Activated CD4-positive, alpha-beta memory T cell treated with anti-CD3 and anti-CD28 coated beads for 36 hours (primary cell): ENCODE results near the gene CCDC18. TPM values are rescaled to one million over a fixed set of nuclear protein-coding genes. Genes with fewer than 3 reads are reported as not detected.

ENCODE experiments used
- CTCF ChIA-PET: fragments of 350-600 bp; sonication (Branson Sonifier 250); formaldehyde crosslinking; loops from one replicate; lab custom pipeline; 2021; ENCODE audit warnings: antibody characterized with exemption, inconsistent platforms; lab: Charles Lee
- POLR2A ChIA-PET: fragments of 350-600 bp; sonication (Branson Sonifier 250); formaldehyde crosslinking; loops from one replicate; lab custom pipeline; 2021; ENCODE audit warnings: antibody characterized with exemption; lab: Charles Lee
- DNase-seq: peaks from one replicate; pipeline ENCODE4 v3.0.0-alpha.2; 2020
- H3K27ac Mint-ChIP-seq: one replicate; pipeline ENCODE4 v1.8.0; 2021; ENCODE audit warnings: mixed read lengths
- H3K27me3 Mint-ChIP-seq: one replicate; pipeline ENCODE4 v1.8.0; 2021; ENCODE audit warnings: mixed read lengths
- H3K36me3 Mint-ChIP-seq: one replicate; pipeline ENCODE4 v1.8.0; 2021; ENCODE audit warnings: mixed read lengths
- H3K4me1 Mint-ChIP-seq: one replicate; pipeline ENCODE4 v1.8.0; 2021; ENCODE audit warnings: low read depth, mixed read lengths
- H3K4me3 Mint-ChIP-seq: one replicate; pipeline ENCODE4 v1.8.0; 2021; ENCODE audit warnings: mild to moderate bottlenecking, mixed read lengths
- H3K9me3 Mint-ChIP-seq: one replicate; pipeline ENCODE4 v1.8.0; 2021; ENCODE audit warnings: mixed read lengths
- intact Hi-C: fragments of 100-400 bp; cut with micrococcal nuclease; formaldehyde crosslinking; loops from one replicate; pipeline ENCODE4 v1.15.1; 2023
- total RNA-seq, 2 experiments: library from RNA; stranded (reverse); gene quantifications; one replicate each; pipeline ENCODE4 v1.2.3, GENCODE V29; 2021

The CCDC18 gene
- total RNA-seq, 2 experiments from 2014 or later: 23.6 to 24.2 TPM

GRCh38 chr1:93283496-93283895, 103.0 kb downstream of the CCDC18 start:
- intact Hi-C loops: no loop called here
- Mint-ChIP-seq H3K4me3 (no peak overlapping the region), H3K9me3 (peaks cover 6% of the 10 kb centered on the region), H3K36me3 (peaks cover 36% of the 10 kb centered on the region), H3K4me1 (no peaks in the 10 kb centered on the region), H3K27me3 (no peaks in the 10 kb centered on the region), H3K27ac (no peak overlapping the region)
- no peak for DNase-seq
- ChIA-PET CTCF (interaction anchor here (0.9 to 1.0 kb wide), 2 partner anchors 21 kb away, joined by 3 to 6 read pairs; no protein-coding TSS in a partner anchor), POLR2A (no interaction called here)

GRCh38 chr1:93288558-93288957, 108.0 kb downstream of the CCDC18 start:
- peaks cover 3% of the 10 kb centered on the region for H3K9me3 Mint-ChIP-seq
- H3K4me3 Mint-ChIP-seq: no peak overlapping the region
- H3K4me1 Mint-ChIP-seq: no peaks in the 10 kb centered on the region
- DNase-seq: no peak
- CTCF ChIA-PET: no interaction called here
- intact Hi-C loops: no loop called here
- H3K27ac Mint-ChIP-seq: no peak overlapping the region
- H3K36me3 Mint-ChIP-seq: peaks cover 49% of the 10 kb centered on the region
- H3K27me3 Mint-ChIP-seq: no peaks in the 10 kb centered on the region
- POLR2A ChIA-PET: no interaction called here

GRCh38 chr1:93296555-93297154, 116.1 kb downstream of the CCDC18 start:
- H3K27me3 Mint-ChIP-seq: no peaks in the 10 kb centered on the region
- DNase-seq: no peak
- POLR2A ChIA-PET: no interaction called here
- H3K9me3 Mint-ChIP-seq: no peaks in the 10 kb centered on the region
- CTCF ChIA-PET: no interaction called here
- H3K27ac Mint-ChIP-seq: no peak overlapping the region
- H3K4me1 Mint-ChIP-seq: no peaks in the 10 kb centered on the region
- H3K36me3 Mint-ChIP-seq: peaks cover 12% of the 10 kb centered on the region
- intact Hi-C loops: no loop called here
- H3K4me3 Mint-ChIP-seq: no peak overlapping the region

GRCh38 chr1:93301131-93301530, 120.6 kb downstream of the CCDC18 start:
- H3K36me3 Mint-ChIP-seq: peaks cover 3% of the 10 kb centered on the region
- H3K27me3 Mint-ChIP-seq: no peaks in the 10 kb centered on the region
- POLR2A ChIA-PET: no interaction called here
- no peak overlapping the region for H3K4me3 Mint-ChIP-seq
- intact Hi-C loops: loop anchor here (5.0 kb wide), 1 partner anchor 136 kb away; no protein-coding TSS in a partner anchor
- H3K27ac Mint-ChIP-seq: no peak overlapping the region
- H3K9me3 Mint-ChIP-seq: no peaks in the 10 kb centered on the region
- no peaks in the 10 kb centered on the region for H3K4me1 Mint-ChIP-seq
- DNase-seq: no peak
- CTCF ChIA-PET: interaction anchor here (1.1 to 1.5 kb wide), 2 partner anchors 13 to 550 kb away, joined by 4 read pairs; no protein-coding TSS in a partner anchor

GRCh38 chr1:93302078-93302477, 121.6 kb downstream of the CCDC18 start:
- intact Hi-C loops: loop anchor here (5.0 kb wide), 1 partner anchor 135 kb away; no protein-coding TSS in a partner anchor
- CTCF ChIA-PET: interaction anchor here (0.6 to 1.5 kb wide), 5 partner anchors 12 to 317 kb away, joined by 3 to 4 read pairs (median 3); no protein-coding TSS in a partner anchor
- Mint-ChIP-seq H3K9me3 (no peaks in the 10 kb centered on the region), H3K36me3 (peaks cover 3% of the 10 kb centered on the region), H3K4me3 (no peak overlapping the region), H3K4me1 (no peaks in the 10 kb centered on the region), H3K27me3 (no peaks in the 10 kb centered on the region), H3K27ac (no peak overlapping the region)
- DNase-seq: no peak
- POLR2A ChIA-PET: no interaction called here

- CTCF ChIA-PET: interaction anchor here (0.5 to 2.7 kb wide), 68 partner anchors 8 to 1414 kb away, joined by 3 to 30 read pairs (median 4); partner anchors contain the start of genes DR1 and MTF2
- peak; percentile 26 for DNase-seq
- Mint-ChIP-seq H3K36me3 (no peaks in the 10 kb centered on the region), H3K27ac (no peak overlapping the region), H3K4me1 (no peaks in the 10 kb centered on the region), H3K27me3 (no peaks in the 10 kb centered on the region), H3K9me3 (no peaks in the 10 kb centered on the region), H3K4me3 (no peak overlapping the region)
- POLR2A ChIA-PET: no interaction called here
- intact Hi-C loops: loop anchor here (1.0 to 5.0 kb wide), 5 partner anchors 42 to 540 kb away; no protein-coding TSS in a partner anchor
Observed at GRCh38 chr1:93304716-93305138, 124.2 kb downstream of the CCDC18 start.

- ChIA-PET POLR2A (no interaction called here), CTCF (interaction anchor here (1.0 kb wide), 1 partner anchor 29 kb away, joined by 3 read pairs; no protein-coding TSS in a partner anchor)
- Mint-ChIP-seq H3K27ac (no peak overlapping the region), H3K9me3 (no peaks in the 10 kb centered on the region), H3K36me3 (peaks cover 4% of the 10 kb centered on the region), H3K27me3 (no peaks in the 10 kb centered on the region), H3K4me1 (no peaks in the 10 kb centered on the region), H3K4me3 (no peak overlapping the region)
- DNase-seq: no peak
- intact Hi-C loops: no loop called here
Observed at GRCh38 chr1:93306920-93307319, 126.4 kb downstream of the CCDC18 start.

GRCh38 chr1:93313026-93313425, 132.5 kb downstream of the CCDC18 start:
- Mint-ChIP-seq H3K27me3 (no peaks in the 10 kb centered on the region), H3K4me1 (no peaks in the 10 kb centered on the region), H3K36me3 (peaks cover 6% of the 10 kb centered on the region), H3K27ac (no peak overlapping the region), H3K4me3 (no peak overlapping the region), H3K9me3 (no peaks in the 10 kb centered on the region)
- ChIA-PET POLR2A (no interaction called here), CTCF (interaction anchor here (0.7 to 2.0 kb wide), 2 partner anchors 8 to 11 kb away, joined by 4 read pairs; no protein-coding TSS in a partner anchor)
- intact Hi-C loops: no loop called here
- DNase-seq: no peak

- H3K9me3 Mint-ChIP-seq: no peaks in the 10 kb centered on the region
- no peaks in the 10 kb centered on the region for H3K27me3 Mint-ChIP-seq
- H3K4me3 Mint-ChIP-seq: no peak overlapping the region
- no peaks in the 10 kb centered on the region for H3K4me1 Mint-ChIP-seq
- ChIA-PET CTCF (interaction anchor here (0.5 to 0.9 kb wide), 2 partner anchors 10 to 13 kb away, joined by 3 to 7 read pairs; no protein-coding TSS in a partner anchor), POLR2A (no interaction called here)
- peaks cover 2% of the 10 kb centered on the region for H3K36me3 Mint-ChIP-seq
- no peak for DNase-seq
- no peak overlapping the region for H3K27ac Mint-ChIP-seq
- intact Hi-C loops: no loop called here
Observed at GRCh38 chr1:93317207-93317606, 136.7 kb downstream of the CCDC18 start.

GRCh38 chr1:93317943-93318342, 137.4 kb downstream of the CCDC18 start:
- no peaks in the 10 kb centered on the region for H3K4me1 Mint-ChIP-seq
- ChIA-PET POLR2A (no interaction called here), CTCF (interaction anchor here (0.5 to 3.5 kb wide), 2 partner anchors 10 to 14 kb away, joined by 3 to 14 read pairs; no protein-coding TSS in a partner anchor)
- peaks cover 2% of the 10 kb centered on the region for H3K36me3 Mint-ChIP-seq
- intact Hi-C loops: no loop called here
- DNase-seq: no peak
- H3K4me3 Mint-ChIP-seq: no peak overlapping the region
- H3K9me3 Mint-ChIP-seq: no peaks in the 10 kb centered on the region
- H3K27me3 Mint-ChIP-seq: no peaks in the 10 kb centered on the region
- H3K27ac Mint-ChIP-seq: no peak overlapping the region

- ChIA-PET POLR2A (no interaction called here), CTCF (interaction anchor here (1.3 kb wide), 1 partner anchor 17 kb away, joined by 3 read pairs; no protein-coding TSS in a partner anchor)
- no peak for DNase-seq
- no peaks in the 10 kb centered on the region for H3K27me3 Mint-ChIP-seq
- no peaks in the 10 kb centered on the region for H3K4me1 Mint-ChIP-seq
- H3K27ac Mint-ChIP-seq: no peak overlapping the region
- H3K4me3 Mint-ChIP-seq: no peak overlapping the region
- intact Hi-C loops: no loop called here
- no peaks in the 10 kb centered on the region for H3K9me3 Mint-ChIP-seq
- H3K36me3 Mint-ChIP-seq: no peaks in the 10 kb centered on the region
Observed at GRCh38 chr1:93321720-93322119, 141.2 kb downstream of the CCDC18 start.

- H3K36me3 Mint-ChIP-seq: no peaks in the 10 kb centered on the region
- intact Hi-C loops: no loop called here
- no peaks in the 10 kb centered on the region for H3K9me3 Mint-ChIP-seq
- ChIA-PET CTCF (interaction anchor here (1.3 kb wide), 1 partner anchor 18 kb away, joined by 3 read pairs; no protein-coding TSS in a partner anchor), POLR2A (no interaction called here)
- no peaks in the 10 kb centered on the region for H3K4me1 Mint-ChIP-seq
- no peak overlapping the region for H3K27ac Mint-ChIP-seq
- H3K4me3 Mint-ChIP-seq: no peak overlapping the region
- DNase-seq: no peak
- H3K27me3 Mint-ChIP-seq: no peaks in the 10 kb centered on the region
Observed at GRCh38 chr1:93322349-93322748, 141.8 kb downstream of the CCDC18 start.
